NCI-H1048 (cell line): Measurements from ENCODE around the gene COX4I2.
"Not testable (repeated sequence)": the region's sequence is repeated elsewhere in the genome, so short reads cannot be mapped to it uniquely, and the experiment has no call there.

Experiments used
- DNase-seq: peaks from one replicate; lab custom pipeline; 2025; lab: John Stamatoyannopoulos, UW

The COX4I2 gene

DNA sequence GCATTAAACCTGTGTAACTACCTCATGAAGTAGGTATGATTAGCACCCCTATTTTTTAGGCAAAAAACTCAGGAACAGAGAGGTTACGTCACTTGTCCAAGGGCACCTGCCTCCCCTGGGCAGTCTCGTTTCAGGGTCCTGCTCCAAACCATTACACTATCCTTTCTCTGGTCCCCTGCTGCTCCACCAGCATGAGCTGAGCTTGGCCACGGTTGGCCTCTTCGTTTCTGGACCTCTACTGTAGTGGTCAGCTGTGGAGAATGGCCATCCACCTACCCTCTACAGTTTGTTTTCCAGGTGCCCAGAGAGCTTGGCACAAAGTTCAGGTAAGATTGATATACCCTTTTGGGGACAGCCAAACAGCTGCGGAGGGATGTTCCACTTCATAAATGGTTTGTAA is 16.8 kb downstream of the COX4I2 start:
- no peak for DNase-seq

DNA sequence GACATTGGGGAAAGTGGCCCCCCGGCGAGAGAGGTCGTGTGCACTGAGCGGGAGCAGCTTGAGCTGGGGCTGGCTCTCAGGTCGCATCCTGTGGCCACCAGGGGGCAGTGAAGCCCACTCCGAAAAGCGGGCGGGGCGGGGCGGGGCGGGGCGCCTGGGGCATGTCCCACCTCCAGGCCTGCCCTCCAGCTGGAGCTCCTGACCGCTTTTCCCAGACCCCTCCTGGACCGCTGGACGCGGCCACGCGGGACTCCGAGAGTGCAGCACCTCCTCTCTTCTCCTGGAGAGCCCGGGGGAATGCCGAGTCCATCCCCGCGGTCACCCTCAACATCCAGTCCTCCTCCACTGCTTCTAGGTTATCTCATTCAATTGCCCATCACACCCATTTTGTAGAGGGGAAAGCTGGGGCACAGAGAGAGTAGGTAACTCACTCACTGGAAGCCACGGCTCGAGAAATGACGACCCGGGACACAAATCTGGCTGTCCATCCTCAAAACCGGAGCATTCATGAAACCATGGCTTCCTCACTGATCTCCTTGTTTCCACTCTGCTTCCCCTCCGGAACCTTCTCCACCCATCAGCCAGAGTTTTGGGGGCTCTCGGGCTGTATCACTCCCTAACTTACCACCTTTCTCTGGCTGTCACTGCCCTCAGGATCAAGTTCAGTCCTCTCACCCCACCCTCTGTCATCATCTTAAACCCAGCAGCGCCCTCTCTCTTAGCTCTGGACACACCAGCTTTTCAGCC is 24.1 kb downstream of the COX4I2 start:
- DNase-seq, result peak; percentile 17

DNA sequence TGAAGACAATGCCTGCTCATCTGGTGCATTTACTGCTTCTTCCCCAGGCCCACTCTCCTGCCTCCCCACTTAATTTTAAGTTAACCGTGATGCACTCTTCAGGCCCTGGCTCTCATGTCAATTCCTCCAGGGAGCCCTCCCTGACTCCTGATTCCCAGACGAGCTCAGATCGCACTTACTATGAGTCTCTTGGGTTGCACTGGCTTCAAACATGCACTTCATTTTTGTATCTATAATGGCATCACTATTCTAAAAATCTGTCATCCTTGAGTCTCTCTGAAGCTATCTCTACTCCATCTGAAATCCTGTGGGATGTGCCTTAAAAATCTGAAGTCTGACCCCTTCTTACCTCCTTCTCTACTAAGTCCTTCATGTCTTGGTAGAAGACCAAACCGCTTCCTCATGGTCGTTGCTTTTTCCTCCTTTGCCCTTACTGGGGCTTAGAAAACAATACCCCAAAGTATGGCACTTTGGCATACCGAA is 24.7 kb downstream of the COX4I2 start:
- DNase-seq, result no peak

DNA sequence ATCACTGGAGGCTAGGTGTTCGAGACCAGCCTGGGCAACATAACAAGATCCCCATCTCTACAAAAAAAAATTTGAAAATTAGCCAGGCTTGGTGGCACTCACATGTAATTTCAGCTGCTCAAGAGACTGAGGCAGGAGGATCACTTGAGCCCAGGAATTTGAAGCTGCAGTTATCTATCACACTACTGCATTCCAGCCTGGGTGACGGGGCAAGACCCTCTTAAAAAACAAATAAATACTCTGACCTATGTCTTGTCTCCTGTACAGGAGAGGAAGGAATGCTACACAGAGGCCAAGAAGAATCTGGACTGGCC is 25.8 kb downstream of the COX4I2 start:
- no peak for DNase-seq

DNA sequence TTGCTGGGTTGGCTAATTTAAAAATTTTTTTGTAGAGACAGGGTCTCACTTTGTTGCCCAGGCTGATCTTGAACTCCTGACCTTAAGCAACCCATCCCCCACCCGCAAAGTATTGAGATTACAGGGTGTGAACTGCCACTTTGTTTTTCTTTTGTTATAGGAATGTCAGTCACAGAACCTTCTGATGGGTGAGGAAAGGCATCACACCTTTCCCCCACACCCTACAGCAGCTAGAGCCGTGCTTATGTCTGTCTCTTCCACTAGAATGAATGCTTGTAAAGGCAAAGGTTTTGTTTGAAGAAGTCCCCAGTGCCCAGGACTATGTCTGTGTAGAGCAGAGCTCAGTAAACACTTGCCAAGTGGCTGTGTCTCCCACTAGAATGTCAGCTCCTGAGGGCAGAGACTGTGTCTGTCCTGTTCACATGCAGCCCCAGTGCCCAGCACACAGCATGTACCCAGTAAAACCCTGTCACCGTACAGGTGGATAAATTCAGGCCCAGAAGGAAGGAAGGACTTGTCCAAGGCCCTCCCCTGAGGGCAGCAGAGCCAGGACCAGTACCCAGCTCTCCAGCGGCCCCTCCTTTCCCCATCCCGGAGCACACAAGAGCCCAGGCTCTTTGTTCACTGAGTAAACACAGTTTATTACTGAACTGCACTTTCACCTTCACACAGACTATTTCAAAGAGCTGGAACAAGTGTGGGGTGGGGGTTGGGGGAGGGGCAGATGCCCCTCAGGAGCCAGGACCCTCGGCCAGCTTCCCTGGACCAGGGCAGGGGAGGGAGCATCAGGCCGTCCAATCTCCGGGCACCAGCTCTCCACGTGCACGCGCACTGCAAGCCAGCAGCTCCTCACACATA is 26.4 kb downstream of the COX4I2 start:
- DNase-seq, result no peak

DNA sequence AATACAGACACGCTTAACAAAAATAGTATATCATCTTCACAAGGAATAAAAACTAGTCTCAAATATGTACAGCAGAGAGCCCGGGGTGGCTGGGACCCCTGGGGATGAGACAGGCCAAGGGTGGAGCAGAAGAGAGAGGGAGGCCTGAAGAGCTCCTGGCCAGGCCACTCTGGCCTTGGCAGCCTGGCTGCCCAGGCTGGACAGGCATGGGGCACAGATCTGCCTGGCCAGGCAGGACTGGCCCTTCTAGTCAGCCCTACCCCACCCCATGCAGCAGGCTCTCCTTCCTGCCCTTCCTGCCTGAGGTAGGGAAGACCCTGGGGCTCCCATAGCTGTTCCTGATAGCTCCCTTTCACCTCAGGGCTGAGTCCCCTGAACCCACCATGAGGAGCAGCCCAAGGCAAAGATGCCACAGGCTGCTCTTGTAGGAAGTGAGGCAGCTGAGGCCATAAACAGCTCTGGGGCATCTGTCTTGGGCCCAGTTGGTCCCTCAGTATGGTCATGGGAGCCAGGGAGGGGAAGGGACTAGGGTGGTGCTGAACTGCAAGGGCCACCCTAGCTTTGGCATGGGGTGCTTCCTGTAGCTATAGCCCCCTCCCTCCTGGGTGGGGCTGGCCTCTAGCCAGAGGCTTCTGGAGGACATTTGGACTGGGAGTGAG is 27.1 kb downstream of the COX4I2 start:
- no peak for DNase-seq

DNA sequence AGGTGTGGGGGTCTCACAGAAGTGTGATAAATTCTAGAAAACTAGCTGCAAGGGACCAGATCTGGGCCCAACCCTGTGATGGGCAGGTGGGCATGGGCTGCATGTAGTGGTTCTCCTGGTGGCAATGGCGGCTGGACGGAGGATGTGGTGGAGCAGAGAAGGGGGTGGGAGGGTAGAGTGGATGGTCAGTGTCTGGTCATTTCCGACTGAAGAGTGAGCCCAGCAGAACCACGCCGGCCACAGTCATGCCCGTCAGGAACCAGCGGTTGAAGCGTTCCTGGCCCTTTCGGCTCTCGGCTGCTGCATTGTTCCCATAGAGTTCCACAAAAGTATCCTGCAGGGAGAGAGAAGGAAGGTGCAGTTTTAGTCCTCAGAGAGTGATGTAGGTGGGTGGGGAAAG is 28.0 kb downstream of the COX4I2 start:
- no peak for DNase-seq

DNA sequence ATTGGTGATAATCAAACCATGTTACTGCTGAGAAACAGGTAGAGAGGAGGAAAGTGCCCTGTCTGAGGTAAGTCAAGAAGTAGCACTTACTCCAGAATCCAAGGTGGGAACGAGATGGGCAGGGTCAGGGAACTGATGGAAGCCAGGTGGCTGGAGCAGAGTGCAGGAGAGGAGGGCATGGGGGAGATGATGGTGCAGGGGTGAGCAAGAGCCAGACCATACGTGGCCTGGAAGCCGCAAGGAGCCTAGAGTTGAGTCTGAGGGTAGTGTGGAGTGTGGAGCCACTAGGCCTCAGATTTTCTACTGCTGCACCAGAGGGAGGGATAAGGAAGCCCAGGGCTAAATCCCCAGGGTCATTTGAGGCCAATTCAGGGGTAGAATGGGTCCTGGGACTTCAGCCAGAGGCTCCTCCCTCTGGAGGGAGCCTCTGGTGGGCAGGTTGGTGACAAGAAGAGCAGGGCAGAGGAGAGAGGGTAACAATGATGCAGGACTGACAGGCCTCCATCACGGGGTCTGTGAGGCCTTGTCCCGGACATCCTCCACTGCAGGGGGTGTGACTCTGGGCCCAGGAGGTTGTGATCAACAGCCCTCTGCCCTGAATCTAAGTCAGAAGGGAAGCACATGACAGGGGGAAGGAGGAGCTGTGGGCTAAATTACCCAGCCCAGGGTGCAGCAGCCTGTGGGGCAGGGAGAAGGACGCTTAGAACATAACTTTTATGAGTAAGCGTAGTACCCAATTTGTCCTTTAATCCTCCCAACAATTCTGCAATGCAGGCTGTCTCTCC is 28.7 kb downstream of the COX4I2 start:
- no peak for DNase-seq

DNA sequence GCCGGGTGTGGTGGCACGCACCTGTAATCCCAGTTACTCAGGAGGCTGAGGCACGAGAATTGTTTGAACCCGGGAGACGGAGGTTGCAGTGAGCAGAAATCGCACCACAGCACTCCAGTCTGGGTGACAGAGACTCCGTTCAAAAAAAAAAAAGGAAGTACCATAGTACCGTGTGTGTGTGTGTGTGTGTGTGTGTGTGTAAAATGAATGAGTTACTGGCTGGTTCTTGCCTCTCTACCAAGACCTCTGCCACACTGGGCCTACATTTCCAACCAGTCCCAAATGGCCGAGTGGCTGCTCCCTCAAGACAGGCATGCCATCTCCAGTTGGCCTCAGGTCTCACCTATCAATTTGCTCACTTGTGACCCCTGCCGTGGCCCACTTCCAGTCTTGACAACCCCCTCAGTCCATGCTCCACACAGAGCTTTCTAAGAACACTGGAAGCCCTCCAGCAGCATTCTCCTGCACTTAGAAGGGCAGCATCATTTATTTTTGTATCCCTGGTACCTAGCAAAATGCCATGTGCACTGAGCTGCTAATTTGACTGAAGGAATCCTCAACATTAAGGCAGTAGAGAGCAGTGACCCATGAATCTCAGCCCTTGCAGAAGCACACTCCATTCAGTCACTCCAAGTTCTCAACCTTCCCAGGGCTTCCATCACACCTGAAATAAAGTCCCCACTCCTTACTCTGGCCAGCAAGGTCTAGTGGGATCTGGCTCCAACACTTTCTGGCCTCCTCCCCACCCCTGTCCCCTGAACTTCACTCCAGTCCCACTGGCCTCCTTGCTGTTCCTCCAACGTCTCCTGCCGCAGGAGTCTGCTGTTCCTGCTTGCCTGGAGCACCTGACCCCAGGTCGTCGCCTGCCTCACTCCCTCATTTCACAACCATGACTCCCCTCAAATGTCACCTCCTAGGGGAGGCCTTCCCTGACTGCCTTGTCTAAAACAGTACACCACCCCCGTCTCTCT is 29.9 kb downstream of the COX4I2 start:
- no peak for DNase-seq

DNA sequence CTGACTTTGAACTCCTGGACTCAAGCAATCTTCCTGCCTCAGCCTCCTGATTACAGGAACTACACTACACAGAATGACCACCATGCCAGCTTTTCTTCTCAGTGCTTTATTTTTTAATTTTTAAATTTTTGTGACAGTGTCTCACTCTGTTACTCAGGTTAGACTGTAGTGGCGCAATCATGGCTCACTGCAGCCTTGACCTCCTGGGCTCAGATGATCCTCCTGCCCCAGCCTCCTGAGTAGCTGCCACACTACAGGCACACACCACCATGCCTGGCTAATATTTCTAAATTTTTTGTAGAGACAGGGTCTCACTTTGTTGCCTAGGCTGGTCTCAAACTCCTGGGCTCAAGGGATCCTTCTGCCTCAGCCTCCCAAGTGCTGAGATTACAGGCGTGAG is 31.2 kb downstream of the COX4I2 start:
- DNase-seq, result not testable (repeated sequence)

DNA sequence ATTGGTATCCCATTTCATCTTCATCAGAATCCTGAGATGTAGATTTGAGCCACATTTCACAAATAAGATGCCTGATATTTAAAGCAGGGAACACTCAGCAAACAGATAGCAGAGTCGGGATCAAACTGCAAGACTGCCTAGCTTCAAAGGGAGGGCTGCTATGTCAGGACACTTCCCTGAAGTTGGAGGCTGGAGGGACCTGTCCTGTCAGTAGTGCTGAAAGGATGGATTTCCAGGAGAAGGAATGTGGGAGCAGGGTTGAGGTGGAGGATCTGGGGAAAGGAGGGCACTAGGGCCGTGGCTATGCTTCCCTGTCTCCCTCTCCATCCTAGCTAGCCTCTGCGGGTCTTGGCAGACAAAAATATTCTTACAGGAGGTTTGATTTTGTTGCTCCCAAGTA is 32.2 kb downstream of the COX4I2 start:
- no peak for DNase-seq

DNA sequence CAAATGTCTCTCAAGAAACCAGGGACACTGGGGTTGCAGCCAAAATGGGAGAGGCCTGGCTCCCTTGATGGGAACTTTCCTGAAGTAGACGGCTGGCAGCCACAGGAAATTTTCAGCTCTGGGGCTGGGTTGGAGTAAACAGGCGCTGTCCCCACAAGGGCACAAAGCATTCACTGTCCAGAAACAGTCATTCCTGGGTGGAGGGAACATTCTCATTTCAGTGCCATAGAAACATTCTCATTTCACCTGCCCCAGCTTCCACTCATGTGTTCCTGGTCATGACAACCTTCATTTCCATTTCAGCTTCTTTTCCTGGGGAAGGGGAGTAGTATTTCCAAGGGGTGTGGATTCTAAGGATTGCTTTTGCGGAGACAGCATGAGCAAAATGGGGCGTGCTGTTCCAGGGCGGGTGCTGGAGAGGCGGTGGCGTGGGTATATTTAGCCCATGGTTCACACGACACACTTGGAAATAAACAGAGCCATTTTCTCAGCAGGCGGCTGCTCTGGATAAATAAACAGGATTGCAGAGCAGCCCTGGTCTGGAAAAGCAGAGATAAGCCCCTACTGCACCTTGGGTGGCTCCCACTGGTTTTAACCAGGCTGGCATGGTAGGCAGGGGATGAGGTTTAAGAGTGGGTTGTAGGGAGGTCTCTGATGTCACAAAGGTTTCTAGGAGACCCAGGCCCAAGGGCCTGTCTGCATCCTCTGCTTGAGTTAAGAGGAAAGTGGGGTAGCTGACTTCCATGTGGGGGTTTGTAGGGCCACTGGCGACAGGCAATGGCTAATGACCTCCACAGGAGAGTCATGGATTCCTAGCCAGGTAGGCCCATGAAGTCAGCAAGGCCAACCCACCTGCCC is 32.9 kb downstream of the COX4I2 start:
- no peak for DNase-seq

DNA sequence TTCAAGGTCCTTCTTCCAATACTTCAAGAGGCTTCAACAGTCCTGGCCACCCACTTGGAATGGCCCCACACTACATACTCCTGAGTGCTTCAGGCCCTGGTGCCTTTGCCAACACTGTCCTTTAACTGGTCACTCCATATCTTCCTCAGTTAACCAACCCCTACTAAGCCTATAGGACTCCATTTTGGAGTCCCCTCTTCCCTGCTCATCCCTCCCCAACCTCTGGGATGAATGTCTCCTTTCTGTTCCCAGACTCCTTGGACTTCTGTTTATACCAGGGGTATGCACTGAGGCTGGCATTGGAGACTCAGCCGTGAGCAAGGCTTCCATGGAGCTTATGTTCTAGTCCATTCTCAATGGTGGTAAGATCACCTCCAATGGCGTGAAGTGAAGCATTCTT is 33.6 kb downstream of the COX4I2 start:
- no peak for DNase-seq

DNA sequence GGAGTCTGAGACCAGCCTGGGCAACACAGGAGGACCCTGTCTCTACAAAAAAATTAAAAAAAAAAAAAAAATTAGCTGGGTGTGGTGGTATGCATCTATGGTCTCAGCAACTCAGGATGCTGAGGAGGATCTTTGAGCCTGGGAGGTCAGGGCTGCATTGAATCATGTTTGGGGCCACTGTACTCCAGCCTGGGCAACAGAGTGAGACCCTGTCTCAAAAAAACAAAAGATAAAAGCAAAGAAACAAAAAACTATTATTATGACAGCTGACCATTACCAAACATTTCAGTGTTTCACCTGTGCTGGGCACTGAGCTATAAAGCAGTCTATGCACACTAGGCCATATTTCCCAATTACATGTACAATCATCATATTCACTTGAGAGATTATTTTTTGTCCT is 35.7 kb downstream of the COX4I2 start:
- DNase-seq, result no peak

DNA sequence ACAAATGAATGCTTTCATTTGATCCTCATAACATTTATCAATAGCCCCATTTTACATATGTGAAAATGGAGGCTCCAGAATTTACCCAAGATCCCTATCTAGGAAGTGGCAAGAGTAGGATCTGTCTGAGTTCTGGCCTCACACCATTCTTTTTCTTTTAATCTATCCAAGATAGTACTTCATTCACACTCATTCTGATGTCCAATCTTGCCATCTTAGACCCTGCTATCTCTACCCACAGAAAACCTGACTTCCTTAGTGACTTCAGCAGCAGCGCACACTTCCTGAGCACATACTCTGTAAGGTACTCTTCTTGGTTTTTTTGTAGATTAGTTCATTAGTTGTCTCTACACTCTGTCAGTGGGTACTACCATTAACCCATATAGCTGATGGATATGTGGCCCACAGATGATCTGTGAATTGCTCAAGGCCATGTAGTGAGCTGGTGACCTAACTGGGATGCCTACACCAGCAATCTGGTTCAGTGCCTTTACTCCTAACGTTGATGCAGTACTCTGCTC is 36.3 kb downstream of the COX4I2 start:
- DNase-seq, result no peak

DNA sequence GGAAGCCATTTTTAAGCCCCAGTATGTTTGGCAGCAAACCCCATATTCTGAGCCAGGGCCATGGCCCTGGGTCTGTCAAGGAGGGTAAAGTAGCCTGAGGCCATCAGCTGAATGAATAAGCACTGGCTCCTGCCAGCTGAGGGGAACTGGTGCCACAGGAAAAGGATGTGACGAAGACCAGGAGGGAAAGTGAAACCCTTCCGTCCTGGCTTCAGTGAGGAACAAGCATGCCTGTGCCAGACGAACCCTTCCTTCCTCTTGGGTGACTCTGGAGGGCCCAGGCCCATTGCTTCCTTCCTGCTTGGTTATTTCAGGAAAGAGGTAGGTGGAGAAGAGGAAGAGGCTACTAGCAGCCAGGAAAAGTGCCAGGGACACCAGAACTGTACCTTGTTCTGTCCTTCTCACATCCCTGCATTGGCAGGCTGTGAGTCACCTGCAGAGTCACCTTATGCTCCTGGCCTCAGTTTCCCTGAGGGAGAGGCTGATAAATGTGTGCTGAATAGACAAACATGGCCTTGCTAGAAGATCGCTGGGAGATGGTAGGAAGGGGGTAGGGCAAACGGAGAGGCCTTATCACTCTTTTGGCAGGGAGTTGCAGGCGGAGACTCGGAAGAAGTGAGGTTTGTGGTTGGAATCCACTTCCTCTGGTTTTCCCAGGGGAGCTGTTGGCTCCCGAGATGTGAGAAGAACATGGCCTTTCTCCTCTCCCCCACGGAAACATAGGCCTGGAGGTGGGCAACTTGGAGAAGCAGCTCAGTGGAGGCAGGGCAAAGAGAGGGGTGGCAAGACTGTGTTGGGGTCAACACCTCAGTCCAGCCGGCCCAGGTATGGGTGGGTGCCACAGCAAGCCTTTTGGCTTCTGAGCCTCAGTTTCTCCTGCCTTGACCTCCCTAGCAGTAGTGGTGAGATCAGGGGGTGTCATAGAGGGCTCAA is 37.4 kb downstream of the COX4I2 start:
- DNase-seq, result no peak

DNA sequence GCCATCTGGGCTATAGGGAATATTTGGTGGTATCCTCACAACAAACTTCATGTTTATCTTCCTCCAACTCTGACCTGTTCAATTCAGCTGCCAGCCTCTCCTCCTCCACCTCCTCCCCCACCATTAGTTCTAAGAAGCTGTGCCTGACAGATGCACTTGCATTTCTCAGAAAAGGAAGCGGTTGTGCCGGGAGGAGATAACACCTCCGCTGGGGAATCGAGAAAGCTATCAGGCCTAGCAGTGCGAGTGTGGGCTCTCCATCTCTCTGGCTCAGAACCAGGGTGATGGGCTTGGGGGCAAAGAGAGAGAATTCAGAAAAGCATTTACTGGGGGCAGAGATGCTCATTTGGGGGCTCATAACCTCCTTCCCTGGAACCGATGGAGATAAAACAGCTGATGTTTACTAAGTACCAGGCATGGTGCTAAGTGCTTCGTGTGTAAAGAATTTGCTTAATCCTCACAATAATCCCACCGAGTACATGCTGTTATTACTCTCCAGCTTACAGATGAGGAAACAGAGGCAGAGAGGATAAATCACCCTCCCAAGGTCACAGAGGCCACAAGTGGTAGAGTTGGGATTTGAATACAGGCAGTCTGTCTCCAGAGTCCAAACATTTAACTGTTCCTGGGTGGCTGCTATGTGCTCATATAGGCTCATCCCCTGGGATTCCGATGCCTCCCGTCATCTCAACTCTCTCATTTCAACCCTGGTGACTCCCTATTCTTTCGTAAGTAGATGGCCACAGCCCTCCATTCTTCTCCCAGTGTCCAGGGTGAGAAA is 38.3 kb downstream of the COX4I2 start:
- no peak for DNase-seq

DNA sequence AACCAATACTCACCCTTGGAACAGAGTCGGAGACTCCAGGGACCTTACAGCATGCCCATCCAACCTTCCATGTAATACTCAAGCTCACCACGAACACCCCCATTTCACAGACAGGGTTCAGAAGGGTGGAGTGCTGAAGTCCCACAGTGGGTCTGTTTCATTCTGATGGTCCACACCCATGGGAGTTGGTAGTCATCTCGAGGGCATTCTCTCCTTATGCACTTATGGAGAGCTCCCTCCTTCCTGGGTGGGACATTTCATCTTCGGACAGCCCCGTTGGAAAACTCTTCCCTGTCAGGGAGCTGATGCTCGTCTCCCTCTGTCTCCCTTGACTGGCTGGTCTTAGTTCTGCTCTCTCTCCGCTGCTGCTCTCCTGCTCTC is 38.9 kb downstream of the COX4I2 start:
- no peak for DNase-seq
